Stimulated activated CD4-positive, alpha-beta T cell treated with anti-CD3 and anti-CD28 coated beads, TNF-alpha, amount 100 ng/mL, for 24 hours (primary cell): ENCODE results near the gene ITIH1.
"Not testable (repeated sequence)": the region's sequence is repeated elsewhere in the genome, so short reads cannot be mapped to it uniquely, and the experiment has no call there.

Experiments
- DNase-seq, 3 experiments: peaks; one replicate each; pipeline ENCODE4 v3.0.0-alpha.2; 2020; ENCODE audit warnings: low read depth in 3 of 3

The ITIH1 gene, protein sequence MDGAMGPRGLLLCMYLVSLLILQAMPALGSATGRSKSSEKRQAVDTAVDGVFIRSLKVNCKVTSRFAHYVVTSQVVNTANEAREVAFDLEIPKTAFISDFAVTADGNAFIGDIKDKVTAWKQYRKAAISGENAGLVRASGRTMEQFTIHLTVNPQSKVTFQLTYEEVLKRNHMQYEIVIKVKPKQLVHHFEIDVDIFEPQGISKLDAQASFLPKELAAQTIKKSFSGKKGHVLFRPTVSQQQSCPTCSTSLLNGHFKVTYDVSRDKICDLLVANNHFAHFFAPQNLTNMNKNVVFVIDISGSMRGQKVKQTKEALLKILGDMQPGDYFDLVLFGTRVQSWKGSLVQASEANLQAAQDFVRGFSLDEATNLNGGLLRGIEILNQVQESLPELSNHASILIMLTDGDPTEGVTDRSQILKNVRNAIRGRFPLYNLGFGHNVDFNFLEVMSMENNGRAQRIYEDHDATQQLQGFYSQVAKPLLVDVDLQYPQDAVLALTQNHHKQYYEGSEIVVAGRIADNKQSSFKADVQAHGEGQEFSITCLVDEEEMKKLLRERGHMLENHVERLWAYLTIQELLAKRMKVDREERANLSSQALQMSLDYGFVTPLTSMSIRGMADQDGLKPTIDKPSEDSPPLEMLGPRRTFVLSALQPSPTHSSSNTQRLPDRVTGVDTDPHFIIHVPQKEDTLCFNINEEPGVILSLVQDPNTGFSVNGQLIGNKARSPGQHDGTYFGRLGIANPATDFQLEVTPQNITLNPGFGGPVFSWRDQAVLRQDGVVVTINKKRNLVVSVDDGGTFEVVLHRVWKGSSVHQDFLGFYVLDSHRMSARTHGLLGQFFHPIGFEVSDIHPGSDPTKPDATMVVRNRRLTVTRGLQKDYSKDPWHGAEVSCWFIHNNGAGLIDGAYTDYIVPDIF

DNA sequence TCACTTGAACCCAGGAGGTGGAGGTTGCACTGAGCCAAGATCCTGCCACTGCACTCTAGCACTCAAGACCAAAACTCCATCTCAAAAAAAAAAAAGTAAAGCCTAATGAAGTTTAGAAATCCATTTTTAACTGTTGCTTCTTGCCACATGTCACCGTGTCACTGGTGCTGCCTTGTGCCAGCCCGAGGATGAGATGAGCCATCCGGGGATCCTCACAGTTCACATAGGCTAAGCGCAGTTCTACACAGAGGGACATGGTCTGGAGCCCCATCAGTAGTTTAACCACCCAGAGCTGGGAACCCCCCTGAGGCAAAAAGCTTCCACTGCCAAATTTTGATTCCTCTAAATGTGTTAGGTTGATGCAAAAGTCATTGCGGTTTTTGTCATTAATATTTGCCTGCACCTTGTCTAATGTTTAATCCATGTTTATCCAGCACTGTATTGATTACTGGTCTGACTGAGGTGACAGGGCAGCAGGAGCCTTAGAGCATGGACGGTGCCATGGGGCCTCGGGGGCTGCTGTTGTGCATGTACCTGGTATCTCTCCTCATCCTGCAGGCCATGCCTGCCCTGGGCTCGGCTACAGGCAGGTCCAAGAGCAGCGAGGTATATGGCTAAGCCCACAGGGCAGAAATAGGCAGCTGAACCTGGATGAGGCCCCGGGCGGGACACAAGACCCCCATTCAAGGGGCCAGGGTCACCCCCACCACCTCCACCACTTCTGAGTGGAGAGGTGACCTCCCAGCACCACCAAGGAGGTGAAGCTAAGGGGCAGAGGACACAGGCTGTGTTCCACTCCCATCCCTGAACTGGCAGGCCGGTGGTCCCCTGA is at the start of gene ITIH1:
ITIH1 (plus strand) TSS at position 473 of the 832 bp plus-strand sequence; CDS start at position 490, 17 bp downstream.
- DNase-seq, result no peak

DNA sequence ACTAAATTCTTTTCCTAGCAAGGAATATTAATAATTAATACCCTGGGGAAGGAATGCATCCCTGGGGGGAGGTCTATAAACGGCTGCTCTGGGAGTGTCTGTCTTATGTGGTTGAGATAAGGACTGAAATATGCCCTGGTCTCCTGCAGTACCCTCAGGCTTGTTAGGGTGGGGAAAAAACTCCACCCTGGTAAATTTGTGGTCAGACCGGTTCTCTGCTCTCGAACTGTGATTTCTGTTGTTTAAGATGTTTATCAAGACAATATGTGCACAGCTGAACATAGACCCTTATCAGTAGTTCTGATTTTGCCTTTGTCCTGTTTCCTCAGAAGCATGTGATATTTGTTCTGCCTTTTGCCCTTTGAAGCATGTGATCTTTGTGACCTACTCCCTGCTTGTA is 48.6 kb upstream of the ITIH1 start:
- not testable (repeated sequence) for DNase-seq

DNA sequence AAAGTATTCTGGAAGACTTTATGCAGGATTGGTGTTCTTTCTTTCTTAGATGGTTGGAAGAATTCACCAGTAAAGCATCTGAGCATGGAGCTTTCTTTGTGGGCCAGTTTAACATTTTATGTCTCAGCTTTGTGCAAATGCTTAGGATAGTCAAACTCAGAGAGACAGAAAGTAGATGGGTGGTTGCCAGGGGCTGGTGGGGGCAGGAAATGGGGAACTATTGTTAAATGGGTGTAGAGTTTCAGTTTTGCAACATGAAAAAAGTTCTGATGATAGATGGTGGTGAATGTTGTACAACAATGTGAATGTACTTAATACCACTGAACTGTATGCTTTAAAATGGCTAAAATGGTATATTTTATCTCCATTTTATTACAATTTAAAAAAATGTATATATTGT is 46.7 kb upstream of the ITIH1 start:
- no peak for DNase-seq

DNA sequence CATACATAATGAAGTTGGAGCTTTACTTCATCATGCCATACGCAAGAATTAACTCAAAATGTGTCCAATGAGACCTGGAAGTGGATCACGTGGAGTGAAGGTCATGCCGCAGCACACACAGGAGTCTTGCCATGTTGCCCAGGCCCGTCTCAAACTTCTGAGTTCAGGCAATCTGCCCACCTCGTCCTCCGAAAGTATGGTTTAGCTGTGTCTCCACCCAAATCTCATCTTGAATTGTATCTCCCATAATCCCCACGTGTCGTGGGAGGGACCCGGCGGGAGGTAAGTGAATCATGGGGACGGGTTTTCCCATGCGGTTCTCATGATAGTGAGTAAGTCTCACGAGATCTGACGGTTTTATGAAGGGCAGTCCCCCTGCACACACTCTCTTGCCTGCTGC is 45.8 kb upstream of the ITIH1 start:
- DNase-seq, result no peak

DNA sequence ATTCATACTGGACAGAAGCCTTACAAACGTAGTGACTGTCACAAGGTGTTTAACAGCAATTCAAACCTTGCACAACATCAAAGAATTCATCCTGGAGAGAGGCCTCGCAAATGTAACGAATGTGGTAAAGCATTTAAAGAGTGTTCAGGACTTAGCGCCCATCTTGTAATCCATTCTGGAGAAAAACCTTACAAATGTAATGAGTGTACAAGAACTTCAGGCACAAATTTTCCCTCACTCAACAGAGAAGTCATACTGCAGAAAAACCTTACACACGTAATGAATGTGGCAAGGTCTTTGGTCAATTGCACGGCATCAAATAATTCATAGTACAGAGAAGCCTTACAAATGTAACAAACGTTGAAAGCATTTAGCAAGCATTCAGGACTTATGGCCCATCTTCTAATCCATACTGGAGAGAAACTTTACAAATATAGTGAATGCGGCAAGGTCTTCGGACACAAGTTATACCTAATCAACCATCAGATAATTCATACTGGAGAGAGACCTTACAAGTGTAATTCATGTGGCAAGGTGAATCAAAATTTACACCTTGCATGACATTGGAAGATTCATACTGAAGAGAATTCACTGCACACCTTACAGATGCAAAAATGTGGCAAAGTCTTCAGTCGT is 44.0 kb upstream of the ITIH1 start:
- no peak for DNase-seq

DNA sequence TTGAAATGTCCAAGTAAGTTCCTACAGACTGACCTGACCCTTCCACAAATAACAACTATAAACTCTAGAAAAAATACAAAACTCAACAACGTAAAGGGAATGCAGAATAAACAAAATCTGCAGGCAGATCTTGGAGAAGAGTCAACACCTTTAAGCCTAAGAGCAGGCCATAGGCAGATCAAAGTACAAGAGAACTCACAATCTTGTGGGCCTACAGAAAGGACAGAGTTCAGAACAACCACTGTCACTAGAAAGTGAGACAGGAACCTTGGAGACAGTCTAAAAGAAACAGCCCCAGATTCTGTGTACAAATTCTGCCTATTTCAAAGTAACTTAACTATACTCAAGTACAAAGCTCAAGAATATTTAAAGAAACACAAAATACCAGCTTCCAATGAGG is 37.7 kb upstream of the ITIH1 start:
- no peak for DNase-seq

DNA sequence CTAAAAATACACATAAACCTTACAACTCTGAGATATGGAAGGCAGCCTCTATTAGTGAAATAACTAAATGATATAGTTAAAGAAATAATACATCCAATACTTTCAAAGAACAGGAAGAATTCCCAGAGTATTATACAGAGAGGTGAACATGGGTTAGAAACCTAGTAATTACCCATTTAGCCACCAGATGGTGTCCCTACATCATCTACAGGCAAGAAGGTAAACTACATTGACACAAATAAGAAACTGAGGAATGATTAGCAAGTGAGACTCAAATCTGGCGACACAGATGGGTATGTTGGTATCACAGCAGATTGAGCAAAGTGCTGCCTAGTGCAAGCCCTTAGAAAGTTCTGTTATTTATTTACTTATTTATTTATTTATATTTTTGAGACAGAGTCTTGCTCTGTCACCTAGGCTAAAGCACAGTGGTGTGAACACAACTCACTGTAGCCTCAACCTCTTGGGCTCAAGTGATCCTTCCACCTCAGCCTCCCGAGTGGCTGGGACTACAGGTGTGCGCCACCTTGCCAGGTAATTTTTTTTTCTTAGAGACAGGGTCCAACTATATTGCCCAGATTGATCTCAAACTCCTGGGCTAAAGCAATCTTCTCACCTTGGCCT is 34.9 kb upstream of the ITIH1 start:
- no peak for DNase-seq

DNA sequence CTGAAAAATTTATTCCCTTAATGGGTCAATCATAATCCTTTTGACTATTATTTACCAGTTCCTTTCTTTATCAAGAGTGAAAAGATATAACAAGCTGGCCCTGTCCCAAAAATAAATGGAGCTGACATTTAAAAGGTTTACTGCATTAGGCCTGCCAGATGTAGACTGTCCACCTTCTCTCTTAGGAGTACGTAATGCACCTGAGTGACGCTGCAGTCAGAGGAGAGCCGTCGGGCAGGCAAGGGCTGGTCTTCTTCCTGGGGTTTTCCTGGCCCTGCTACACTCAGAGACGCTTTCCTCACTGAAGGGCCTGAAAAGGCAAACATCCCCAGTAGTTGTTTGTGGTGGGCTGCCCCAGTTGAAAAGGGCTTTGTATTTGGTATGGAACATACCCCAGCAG is 34.2 kb upstream of the ITIH1 start:
- DNase-seq, result no peak

DNA sequence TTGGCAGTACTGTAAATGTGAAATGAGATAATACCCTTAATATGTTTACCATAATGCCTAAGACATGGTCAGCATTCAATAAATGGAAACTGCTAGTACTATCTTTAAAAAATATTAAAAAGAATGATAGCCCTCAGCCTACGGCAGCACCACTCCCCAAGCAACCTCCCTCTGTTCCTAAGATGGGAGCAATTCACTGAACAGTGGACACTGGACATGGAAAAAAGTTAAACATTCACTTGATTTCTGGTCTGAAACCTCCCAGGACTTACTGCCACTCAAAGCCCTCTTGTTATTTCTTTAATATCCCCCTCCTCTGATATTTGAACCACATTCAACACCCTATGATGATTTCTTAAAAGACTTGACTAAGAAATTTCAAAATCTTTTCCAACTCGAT is 33.7 kb upstream of the ITIH1 start:
- DNase-seq, result no peak

DNA sequence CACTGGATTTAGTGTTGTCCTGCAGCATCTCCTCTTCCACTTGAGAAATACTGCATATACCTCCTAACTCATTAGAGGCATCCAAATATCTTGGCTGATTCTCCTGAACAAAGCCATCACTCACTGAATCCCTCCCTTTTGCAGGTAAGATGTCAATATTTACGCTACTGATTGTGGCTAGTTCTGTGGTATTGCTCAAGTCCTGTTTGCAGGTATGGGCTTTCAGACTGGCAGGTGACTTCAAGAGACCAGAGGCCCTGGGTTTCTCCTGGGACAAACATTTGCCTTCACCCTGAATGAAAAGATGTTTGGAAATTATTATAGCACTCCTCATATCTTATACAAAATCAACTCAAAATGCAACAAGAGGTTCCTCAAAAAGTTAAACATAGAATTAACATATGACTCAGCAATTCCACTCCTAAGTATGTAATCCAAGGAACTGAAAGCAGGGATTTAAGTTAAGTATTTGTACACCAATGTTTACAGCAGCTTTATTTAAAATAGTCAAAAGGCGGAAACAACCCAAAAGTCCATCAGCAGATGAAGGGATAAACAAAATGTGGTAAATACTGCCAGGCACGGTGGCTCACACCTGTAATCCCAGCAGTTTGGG is 25.2 kb upstream of the ITIH1 start:
- no peak for DNase-seq

DNA sequence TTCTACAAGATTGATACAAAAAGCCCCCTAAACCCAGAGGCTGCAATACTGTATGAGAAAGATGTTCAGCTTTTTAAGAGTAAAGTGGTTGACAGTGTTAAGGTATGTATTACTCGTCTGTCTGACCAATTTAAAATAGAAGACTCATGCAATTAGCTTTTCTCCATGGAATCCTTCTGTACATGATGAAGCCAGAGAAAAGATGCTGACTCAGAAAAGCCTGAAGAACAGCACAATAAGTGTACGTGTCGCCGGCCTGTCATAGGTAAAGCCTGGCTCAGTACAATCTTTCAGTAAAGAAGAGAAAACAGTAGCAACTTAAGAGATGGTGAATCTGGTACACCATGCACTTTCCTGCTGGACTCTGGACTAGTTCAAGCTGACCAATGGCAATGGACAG is 23.0 kb upstream of the ITIH1 start:
- DNase-seq, result no peak

DNA sequence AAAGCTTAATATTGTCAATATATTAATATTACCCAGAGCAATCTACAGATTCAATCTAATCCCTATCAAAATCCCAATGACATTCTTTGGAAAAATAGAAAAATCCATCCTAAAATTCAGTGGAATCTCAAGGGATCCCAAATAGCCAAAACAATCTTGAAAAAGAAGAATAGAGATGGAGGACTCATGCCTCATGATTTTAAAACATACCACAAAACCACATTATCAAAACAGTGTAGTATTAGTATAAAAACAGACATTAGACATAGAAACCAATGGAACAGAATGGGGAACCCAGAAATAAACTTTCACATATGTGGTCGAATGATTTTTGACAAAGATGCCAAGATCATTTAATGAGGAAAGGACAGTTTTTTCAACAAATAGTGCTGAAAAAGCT is 21.3 kb upstream of the ITIH1 start:
- no peak for DNase-seq

DNA sequence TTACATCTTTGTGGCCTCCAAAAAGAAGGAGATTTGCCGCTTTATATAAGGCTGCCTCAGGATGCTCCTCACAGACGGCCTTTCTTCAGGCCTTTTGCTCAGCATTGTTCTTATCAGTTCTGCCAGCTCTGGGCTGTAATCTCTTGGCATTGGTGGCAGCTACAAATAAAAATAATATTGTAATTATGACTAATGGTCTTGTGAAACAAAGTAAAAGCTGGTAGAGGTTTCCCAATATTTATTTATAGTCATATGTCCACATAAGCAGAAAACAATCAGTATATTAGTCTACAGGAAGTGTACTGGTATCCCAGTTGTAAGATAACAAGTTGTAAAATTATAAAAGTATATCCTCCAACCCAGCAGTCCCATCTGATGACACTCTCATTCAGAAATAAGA is 13.9 kb upstream of the ITIH1 start:
- no peak for DNase-seq

DNA sequence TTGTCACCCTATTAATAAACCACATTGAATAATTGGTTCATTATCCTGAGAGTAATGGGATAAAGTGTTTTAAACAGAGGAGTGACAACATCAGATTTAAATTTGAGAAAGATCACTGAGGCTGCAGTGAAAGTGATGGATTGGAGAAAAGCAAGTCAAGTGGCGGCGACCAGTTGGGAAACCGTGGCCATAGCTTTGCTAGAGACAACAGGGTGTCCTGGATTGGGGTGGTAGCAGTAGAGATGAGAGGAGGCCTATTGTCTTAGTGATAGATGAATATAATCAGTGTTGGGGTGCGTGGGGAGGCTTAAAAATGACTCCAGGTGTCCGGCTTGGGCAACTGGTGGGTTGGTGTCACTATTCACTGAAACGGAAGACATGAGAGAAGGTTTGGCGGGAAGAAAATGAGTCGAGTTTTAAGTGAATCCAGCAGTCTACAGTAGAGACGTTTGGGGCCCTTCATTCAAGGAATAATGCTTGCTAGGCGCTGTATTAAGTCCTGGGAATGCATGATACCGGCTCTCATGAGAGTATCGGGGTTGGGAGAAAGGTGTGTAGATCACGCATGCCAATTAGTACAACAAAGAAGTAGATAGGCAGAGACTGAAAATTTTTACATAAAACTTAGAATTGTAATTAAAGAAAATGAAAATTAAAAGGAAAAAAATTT is 7.5 kb upstream of the ITIH1 start:
- no peak for DNase-seq

DNA sequence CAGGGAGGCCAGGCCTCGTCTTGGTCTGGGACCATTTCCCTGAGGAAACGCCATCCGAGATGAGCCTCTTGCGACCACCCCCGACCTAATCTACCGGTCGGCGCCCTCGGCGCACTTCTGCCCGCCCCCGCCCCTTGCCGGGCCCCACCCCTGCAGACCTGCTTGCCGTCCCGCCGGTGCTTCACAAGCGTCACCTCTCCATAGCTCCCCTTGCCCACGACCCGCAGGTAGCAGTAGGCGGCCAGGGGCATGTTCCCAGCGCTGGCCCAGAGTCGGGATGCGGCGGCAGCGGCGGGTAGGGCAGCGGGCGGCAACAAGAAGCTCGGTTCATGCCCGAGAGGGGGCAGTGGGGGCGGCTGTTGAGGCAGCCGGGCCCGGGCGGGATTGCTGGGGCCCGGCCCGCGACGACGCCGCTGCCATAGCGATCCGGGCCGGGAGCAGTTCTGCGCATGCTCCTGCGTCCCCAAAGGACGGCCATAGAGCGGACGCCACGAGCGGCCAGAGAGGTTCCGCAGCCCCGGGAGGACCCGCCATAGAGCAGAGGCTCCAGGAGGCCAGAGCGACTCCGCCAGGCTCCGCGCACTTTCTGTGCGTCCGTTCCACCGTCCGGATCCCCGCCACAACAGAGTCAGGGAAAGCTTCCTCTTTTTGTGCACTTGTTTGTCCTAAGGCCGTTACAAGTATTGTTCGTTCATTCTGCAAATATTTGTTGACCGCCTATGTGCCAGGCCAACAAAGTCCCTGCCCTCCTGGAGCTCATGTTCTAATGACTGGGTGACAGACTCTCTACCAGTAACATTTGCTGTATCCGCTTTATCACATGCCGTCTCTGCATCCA is 6.7 kb upstream of the ITIH1 start, which contains the start of gene NEK4:
NEK4 (minus strand) TSS at position 445 of the 838 bp plus-strand sequence; CDS start at position 251, 194 bp downstream.
- DNase-seq, result peak; percentile 71 to 89 (median 76)

DNA sequence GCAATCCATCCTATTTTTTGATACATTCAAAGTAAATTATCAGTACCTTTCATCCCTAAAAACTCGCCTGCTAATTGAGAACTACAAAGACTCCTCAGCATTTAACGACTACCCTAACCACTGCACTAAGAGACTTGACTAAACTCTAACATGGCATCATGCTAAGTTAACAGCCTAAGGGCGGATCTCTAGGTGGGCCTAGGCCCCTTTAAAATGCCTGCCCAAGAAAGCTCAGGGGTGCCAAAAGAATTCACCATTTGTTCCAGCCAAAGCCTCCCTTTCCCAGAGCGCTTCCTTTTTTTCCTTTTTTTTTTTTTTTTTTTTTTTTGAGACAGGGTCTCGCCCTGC is 6.1 kb upstream of the ITIH1 start:
- no peak for DNase-seq

DNA sequence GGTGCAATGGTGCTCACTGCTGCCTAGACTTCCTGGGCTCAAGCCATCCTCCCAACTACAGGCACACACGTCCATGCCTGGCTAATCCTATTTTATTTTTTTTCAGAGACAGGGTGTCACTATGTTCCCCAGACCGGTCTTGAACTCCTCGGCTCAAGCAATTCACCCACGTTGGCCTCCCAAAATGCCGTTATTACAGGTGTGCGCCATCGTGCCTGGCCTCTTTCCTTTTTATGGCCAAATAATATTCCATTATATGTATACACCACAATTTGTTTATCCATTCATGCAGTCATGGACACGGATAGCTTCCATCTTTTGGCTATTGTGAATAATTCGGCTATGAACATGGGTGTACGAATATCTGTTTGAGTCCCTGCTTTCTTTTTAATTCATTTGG is 5.7 kb upstream of the ITIH1 start:
- no peak for DNase-seq

DNA sequence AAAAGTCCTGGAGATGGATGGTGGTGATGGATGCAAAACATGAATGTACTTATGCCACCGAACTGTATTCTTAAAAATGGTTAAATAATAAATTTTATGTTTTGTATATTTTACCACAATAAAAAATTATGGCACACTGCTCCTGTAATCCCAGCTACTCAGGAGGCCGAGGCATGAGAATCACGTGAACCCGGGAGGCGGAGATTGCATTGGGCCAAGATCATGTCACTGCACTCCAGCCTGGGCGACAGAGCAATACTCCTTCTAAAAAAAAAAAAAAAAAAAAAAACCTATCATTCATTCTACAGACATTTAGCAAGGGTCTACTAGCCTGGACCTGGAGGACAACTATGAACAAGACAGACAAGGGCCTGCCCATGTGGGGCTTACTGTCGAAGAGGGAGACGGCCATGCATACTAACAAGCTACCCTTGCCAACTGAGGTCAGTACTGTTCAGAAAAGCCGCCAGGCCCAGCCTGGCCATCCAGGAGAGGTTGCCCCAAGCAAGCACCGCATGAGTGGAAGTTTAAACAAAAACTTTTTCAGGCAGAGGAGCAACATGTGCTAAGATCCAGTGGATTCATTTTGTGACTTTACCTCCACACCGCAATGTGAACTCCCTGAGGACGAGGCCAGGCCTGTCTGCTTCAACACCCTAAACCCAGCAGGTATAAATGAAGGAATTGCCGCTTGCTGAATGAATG is 3.9 kb upstream of the ITIH1 start:
- DNase-seq, result no peak
